ACHN (cell line): ENCODE measurements around the gene SGK2.

ENCODE experiments used
- DNase-seq: peaks from one replicate; pipeline ENCODE4 v3.0.0-alpha.2; 2015
- in situ Hi-C: cut with HindIII; loops from 2 replicates; pipeline ENCODE4 v1.10.0; 2017; ENCODE audit warnings: low sequenced_read_pairs, low pct_ligation_motif_present, low pct_unique_long_range_greater_than_20kb

SGK2 gene

DNA sequence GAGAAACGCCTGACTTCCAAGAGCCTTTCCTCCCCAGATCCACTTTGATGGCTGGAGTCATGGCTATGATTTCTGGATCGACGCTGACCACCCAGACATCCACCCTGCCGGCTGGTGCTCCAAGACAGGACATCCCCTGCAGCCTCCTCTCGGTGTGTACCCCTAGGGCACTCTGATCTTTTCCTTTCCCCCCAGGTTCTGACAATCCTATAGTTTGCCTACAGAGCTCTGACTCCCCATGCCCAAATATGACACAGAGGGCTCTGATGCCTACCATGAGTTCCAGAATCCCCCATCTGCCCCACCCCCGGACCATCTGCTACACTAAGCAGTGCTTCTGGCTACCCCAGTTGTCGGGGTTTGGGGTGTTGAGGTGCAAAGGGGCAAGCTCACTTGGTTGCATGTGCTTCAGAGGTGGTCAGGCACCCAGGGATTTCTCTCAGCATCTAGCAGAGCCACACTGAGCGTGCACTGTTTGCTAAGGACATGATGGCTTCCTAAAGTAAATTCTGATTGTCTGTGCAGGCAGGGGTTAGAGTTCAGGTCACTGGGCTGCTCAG is 24.0 kb upstream of the SGK2 start:
- in situ Hi-C loops = no loop called here
- DNase-seq = no peak

DNA sequence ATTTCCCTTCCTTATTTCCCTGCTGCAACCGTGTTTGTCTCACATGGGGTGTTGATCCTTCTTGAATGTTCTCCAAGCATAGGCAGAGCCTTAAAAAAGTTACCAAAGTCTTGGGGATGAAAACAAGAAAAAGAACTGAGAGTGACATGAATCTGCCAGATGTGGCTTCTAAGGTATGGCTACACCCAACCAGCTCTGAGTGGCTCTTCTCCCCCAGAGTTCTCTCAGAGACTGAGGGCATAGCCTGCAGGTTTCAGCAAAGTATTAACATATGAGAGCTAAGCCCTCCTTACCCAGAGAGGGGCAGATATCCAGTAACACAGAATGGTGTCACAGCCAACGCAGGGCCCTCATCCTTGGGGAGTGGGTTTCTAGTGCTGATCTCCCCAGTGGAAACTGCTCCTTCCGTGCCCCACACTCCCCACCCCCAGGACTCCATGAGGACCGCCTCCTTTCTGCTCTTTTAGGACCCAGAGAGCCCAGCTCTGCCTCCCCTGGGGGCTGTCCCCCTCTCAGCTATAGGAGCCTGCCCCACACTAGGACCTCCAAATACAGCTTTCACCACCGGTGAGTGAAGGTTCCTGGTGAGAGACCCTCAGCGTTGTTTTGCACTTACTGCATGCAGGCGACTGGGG is 23.3 kb upstream of the SGK2 start:
- in situ Hi-C loops = no loop called here
- DNase-seq = no peak

DNA sequence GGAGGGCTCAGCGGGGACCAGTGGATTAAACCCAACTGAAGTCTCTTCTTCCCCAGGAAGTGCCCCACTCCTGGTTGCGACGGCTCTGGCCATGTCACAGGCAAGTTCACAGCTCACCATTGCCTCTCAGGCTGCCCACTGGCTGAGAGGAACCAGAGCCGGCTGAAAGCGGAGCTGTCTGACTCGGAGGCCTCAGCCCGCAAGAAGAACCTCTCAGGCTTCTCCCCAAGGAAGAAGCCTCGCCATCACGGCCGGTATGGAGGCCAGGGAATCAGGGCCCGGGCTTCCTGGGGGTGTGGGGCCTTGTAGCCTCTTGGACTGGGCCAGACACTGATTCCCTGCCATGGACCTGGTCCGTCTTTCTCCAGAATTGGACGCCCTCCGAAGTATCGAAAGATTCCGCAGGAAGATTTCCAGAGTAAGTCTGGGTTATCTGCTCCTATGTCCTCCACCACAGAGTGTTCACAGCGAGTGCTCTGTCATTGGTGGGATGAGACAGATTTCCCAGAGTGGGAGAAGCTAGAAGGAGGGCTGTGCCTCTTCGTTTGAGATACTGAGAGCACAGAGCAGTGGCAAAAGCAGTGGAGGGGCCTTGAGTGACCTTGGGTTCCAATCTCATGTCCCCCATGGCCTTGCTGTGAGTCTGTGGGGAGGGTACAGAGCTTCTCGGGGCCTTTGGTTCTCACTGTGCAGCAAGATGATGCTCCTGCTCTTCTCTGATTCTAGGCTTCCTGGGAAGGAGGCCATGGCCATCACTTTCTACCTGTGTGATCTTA is 22.6 kb upstream of the SGK2 start:
- in situ Hi-C loops = no loop called here
- DNase-seq = no peak

DNA sequence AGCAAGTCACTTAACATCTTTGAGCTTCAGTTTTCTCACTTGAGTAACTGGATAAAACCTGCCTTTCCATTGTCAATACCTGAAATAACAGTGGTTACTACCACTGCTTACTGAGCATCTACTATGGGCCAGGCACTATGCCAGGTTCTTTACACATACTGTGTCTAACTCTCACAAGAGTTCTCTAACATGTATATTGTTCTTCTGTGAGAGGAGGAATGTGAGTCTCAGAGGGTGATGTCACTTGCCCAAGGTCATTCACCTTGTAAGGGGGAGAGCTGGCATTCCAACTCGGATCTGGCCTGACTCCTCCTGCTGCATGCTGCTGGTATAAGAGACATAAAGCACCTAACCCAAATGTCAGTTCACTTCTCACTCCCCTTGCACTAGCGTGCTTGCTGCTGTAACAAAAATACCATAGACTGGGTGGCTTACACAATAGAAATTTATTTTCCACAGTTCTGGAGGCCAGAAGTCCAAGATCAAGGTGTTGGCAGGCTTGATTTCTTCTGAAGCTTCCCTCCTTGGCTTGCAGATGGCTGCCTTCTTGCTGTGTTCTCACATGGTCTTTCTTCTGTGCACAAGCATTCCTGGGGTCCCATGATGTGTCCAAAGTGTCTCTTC is 21.9 kb upstream of the SGK2 start:
- in situ Hi-C loops = no loop called here
- DNase-seq = no peak

DNA sequence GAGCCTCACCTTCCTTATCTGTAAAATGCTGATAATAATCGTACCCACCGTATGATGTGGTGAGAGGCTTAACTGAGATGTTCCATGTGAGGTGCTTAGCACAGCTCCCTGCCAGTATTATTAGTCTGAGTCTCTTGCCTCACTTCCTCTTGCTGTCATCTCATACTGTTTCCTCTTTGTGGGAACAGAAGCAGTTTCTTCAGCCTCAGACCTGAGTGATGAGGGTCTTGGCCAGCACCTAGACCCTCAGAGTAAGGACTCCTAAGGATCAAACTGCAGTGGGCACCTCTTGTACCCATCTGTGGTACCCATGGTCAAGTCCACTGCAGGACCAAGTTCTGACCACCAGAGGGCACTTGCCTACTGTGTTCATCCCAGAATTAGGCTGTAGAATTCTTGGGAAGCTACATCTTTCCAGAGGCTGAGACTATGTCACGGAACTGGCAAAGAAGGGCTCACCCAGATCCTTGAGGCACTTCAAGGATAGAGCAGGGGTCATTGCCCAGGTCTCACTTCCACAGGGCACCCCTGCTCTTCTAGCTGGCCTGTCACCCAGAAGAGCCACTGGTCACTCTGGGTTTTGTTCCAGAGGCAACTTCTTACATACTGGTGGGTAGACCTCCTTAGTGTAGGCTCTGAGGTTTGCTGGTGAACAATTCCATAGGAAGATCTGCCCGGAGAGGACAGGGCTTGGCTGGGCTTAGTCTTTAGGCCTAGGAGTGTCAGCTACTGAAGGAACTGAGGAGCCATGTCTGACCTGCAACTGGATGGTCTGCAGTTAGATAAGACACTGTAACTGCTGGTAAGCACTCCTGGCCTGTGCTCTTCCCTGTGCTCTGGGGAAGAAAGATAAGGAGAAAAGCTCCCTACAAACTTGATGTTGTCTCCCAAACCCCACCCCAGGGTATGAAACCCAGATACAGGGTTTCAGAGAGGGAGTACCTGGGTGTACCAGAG is 20.6 kb upstream of the SGK2 start:
- DNase-seq = peak; percentile 61
- in situ Hi-C loops = no loop called here

DNA sequence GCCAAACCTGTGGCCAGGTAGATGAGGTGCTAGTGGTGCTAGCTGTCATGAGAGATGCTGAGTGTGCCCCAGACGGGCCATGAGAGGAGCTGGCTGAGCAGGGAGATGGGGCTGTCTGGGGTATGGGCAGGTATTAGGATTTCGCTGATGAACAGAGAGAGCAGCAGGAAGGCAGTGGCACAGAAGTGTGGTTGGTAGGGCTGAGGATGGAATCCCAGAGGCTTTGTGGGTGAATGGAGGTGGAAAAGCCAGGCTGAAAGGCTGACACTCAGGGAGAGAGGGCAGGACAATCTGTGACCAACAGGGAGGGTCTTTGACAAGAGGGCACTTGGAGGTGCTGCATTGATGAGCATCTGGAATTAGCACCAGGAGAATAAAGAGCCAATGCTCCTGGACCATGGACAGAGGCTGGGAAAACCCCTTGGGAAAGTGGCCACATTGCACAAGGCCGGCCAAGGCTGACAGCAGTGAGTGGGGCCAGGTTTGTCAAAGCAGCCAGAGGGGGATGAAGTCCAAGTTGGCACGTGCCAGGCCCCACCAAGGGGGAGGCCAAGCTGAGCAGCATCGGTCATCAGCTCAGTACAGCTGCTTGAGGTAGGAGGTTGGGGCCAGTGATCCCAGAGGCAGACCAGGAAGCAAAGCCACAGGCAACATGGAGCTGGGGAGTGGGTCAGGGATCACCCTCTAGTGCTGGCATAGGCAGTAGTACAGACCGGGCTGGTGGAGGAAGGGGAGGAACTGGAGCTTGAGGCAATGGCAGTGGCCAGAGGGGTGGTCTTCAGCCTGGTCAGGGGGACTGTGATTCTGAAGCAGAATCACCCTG is 19.7 kb upstream of the SGK2 start:
- in situ Hi-C loops = no loop called here
- DNase-seq = no peak

DNA sequence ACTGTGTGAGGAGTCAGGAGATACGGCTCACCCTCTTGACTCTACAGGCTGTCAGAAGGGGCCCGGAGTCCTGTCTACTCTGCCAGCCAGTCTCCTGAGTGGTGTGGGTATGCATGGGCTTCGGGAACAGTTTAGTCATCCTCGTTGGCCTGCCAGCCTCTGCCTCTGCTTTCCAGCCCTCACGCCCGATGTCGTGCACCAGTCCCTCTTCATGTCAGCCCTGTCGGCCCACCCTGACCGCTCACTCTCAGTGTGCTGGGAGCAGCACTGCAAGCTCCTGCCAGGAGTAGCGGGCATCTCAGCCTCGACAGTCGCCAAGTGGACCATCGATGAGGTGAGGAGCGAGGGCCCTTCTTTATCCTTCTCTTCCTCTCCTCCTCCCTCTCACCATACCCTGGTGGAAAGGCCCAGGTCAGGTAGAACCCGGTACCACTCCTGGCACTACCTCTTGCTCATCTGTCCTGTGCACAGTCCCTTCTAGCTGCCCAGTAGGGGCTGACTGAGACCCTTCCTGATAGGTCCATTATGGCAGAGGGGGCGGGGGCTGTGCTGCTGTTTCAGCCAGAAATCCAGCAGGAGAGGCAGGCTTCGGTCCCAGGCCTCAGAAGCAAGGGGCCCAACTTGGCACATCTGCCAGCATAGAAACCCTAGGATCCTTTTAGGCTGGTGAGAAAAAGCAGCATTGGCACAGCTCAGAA is 18.7 kb upstream of the SGK2 start:
- no peak for DNase-seq
- in situ Hi-C loops = no loop called here

DNA sequence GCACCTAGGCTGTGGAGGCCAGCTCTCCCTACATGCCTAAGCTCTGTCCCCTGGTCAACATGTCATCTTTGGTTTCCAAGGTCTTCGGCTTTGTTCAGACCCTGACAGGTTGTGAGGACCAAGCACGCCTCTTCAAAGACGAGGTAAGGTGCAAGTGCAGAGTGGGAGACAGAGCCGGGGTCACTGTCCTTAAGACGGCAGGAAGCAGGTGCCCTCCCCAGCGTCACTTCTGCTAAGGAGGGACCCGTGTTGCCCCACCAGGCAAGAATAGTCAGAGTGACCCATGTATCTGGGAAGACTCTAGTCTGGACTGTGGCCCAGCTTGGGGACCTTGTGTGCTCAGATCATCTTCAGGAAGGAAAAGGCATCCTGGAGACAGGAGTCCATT is 18.2 kb upstream of the SGK2 start:
- no peak for DNase-seq
- in situ Hi-C loops = no loop called here

DNA sequence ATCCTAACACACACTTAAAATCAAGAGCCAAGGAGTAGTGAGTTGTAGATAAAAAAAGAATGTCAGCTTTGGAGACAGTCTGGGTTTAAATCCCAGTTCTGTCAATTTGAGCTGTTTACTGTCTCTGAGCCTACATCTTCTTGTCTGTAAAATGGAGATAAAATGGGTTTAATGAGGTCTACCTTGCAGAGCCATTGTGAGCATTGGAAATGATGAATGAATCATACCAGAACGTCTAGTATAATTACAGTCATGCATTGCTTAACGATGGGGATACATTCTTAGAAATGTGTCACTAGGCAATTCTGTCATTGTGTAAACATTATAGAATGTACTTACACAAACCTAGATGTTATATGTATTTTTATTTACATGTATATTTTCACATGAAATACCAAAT is 17.6 kb upstream of the SGK2 start:
- in situ Hi-C loops = no loop called here
- no peak for DNase-seq

DNA sequence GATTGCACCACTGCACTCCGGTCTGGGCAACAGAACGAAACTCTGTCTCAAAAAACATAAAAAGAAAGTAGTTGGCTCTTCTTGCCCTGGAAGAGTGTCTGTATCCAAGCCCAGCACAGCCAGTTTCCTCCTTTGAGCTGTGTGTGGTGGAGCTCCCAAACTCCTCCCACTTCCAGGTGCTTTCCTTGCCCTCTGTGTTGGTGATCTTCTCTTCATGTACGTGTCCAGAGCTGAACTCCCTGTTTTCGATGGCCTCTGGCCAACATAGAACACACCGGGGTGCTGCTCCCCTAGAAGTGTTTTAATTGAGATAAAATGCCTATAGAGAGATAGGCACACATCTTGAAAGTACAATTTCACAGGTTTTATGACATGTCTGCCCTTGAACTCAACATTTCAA is 16.7 kb upstream of the SGK2 start:
- DNase-seq = no peak
- in situ Hi-C loops = no loop called here

DNA sequence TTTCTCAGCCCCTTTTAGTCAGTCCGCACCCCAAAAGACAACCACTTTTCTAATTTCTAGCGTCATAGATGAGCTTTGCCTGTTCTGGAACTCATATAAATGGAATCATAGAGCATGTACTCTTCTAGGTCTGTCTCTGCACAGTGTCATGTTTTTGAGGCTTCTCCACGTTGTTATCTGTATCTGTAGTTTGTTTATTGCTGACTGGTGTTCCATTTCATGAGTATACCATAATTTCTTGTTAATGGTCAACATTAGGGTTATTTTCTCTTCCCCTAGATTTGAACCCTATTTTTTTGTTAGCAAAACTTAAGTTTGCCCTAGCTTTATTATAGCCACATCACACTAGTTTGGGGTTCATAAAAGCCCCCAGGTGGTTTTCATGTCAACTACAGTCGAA is 16.2 kb upstream of the SGK2 start:
- DNase-seq = no peak
- in situ Hi-C loops = no loop called here

DNA sequence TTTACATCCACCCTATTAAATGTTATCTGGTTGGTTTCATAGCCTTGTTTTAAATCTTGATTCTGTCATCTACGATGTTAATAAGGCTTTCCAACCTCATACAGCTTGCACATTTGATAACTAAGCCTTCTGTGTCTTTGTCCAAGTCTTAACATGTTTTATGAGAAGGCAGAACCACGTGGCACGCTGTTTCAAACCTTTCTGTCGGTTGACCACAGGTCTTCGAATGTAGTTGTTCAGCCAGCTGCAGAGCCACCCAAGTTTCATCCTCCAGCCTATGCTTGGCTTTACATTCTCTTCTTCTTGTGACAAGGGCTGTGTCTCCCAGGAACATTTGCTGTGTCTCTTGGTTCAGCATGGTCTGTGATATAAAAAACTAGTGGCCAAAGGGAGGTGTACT is 15.7 kb upstream of the SGK2 start:
- DNase-seq = no peak
- in situ Hi-C loops = no loop called here

DNA sequence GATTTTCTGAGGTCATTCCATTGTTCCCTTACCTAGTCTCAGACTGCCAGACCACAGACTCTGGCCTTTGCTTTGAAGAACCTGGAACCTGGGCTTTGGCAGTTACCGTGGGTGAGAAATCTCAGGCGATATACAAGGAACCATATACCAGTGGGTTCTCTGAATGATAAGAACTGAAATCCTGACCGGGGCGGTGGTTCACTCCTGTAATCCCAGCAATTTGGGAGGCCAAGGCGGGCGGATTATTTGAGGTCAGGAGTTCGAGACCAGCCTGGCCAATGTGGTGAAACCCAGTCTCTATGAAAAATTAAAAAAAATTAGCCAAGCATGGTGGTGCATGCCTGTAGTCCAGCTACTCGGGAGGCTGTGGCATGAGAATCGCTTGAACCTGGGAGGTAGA is 14.3 kb upstream of the SGK2 start:
- in situ Hi-C loops = no loop called here
- DNase-seq = no peak

DNA sequence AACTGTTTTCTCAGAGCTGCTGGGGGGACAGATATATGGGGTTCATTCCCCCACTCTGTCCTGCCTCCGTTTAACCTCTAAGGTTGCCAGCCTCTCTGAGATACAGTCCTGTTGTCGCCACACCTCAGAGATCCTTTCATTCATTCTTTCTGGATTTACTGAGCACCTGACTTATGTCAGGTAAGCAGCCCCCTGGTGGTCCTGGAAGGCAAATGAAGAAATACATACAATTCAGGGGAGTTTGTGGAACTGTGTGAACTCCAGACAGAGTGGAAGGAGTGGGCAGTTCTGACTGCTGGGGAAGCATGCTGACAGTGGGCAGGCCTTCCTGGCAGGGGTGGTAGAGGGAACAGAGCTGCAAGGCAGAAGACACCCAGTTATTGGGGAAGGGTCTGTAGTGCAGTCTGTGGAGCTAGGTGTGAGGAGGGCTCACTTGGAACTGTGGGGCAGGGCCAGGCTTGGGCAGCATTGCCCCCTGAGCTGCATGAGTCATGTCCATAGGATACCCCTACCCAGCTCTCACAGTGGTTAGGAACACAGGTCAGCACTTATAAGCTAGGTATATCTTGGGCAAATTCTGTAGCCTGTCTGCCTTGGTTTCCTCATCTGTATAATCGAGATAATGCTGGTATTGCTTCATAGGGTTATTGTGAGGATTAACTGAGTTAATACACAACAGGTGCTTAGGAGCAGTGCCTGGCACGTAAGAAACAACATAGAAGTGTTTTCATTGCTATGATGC is 12.8 kb upstream of the SGK2 start:
- DNase-seq = no peak
- in situ Hi-C loops = no loop called here

DNA sequence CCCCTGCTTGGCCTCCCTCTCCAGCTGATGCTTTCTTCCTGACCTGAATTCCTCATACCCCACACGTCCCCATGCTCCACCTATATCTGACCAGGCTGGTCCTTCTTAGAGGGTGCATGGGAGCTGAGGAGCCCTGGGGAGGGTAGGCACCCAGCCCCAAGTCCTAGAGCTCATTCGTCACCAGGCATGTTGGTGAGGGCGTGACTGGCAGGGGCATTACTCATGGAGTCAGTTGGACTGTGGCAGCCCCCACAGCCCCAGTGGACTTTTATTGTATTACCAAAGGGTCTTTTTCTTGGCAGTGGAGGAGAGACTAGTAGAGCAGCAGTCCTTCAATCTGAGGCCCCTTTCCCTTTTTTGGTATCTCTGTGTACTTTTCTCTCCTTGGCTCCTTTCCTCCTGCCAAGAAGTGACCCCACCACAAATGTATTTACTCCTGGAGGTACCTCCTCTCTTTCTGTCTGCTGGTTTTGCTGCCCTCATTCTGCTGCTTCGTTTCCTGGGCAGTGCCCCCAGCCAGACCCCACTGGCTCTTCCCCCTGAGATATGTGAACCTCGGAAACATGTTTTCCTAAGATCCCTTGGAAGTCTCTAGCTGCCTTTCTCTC is 10.4 kb upstream of the SGK2 start:
- DNase-seq = no peak
- in situ Hi-C loops = no loop called here

DNA sequence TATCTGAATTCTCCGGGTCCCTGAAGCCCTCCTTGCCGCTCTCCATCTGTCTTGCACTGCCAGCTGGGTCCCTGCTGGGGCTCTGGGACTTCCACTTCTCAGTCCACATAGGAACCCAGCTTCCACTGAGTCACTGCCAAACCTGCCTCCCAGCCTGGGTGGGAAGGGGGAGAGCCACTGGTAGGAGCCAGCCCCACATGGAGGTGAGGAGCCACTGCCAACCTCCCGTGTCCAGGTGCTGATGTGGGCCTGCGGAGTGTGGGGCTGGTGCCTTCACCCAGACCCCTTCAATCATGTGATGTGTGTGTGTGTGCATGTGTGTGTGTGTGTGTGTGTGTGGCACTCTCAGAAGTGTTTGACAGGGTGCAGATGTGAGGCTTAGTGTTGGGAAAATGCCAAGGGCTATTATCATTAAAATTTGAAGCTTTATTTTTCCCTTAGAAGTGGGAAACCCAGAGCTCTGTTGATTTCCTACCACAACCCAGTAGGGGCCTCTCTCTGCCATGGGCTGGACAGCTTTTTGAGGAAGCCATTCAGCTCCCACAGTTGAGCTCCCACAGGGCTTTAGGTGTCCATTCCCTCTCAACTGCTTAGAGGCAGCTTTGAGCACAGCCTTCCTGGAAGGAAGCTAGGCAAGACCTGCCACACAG is 9.3 kb upstream of the SGK2 start:
- in situ Hi-C loops = no loop called here
- no peak for DNase-seq
